Fibroblast of lung (primary cell): ENCODE results near the gene NCAN. TPM values are rescaled to one million over a fixed set of nuclear protein-coding genes. Genes with fewer than 3 reads are reported as not detected.
A peak's percentile ranks its signal among the peaks of the same experiment; 100 is the strongest.

Source experiments
- DNase-seq, 2 donors: peaks; one replicate each; pipeline versions ENCODE4 v3.0.0 to v3.0.0-alpha.2; 2010; ENCODE audit warnings: low read depth in 2 of 2
- H2AFZ ChIP-seq: 2 replicates; pipeline ENCODE4 v1.5.1; 2012; ENCODE audit warnings: low read length, control low read depth, inconsistent platforms
- H3K27ac ChIP-seq: 2 replicates; pipeline ENCODE4 v1.5.1; 2011; ENCODE audit warnings: low read length, control low read depth; ENCODE audit not compliant: insufficient read depth
- H3K27me3 ChIP-seq: 2 replicates; pipeline ENCODE4 v1.5.1; 2011; ENCODE audit warnings: mild to moderate bottlenecking, low read length; ENCODE audit not compliant: control insufficient read depth, insufficient read depth
- H3K36me3 ChIP-seq: 2 replicates; pipeline ENCODE4 v1.5.1; 2011; ENCODE audit warnings: low read length; ENCODE audit not compliant: control insufficient read depth, insufficient read depth
- H3K4me1 ChIP-seq: 2 replicates; pipeline ENCODE4 v1.5.1; 2011; ENCODE audit warnings: low read length; ENCODE audit not compliant: control insufficient read depth, insufficient read depth; ENCODE audit errors: extremely low read depth
- H3K4me2 ChIP-seq: 2 replicates; pipeline ENCODE4 v1.5.1; 2011; ENCODE audit warnings: low read length, control low read depth; ENCODE audit not compliant: insufficient read depth; ENCODE audit errors: extremely low read depth
- H3K4me3 ChIP-seq, 4 experiments: fragments of 200-600 bp in 1 of 4; sonication (generic) in 1 of 4; replicated peaks in 1 of 4; 2 replicates each; pipeline ENCODE4 v1.5.1; 2011 to 2016; ENCODE audit warnings: low read length in 4 of 4, low read depth in 3 of 4, mild to moderate bottlenecking in 3 of 4, control low read depth in 2 of 4, inconsistent platforms in 1 of 4, mixed read lengths in 1 of 4; ENCODE audit not compliant: insufficient read depth in 1 of 4; ENCODE audit errors: control extremely low read depth in 1 of 4
- H3K79me2 ChIP-seq: 2 replicates; pipeline ENCODE4 v1.5.1; 2012; ENCODE audit warnings: mild to moderate bottlenecking, low read length, inconsistent platforms; ENCODE audit not compliant: control insufficient read depth, insufficient read depth
- H3K9ac ChIP-seq: 2 replicates; pipeline ENCODE4 v1.5.1; 2011; ENCODE audit warnings: mild to moderate bottlenecking, low read length, control low read depth; ENCODE audit not compliant: insufficient read depth
- H3K9me3 ChIP-seq: 2 replicates; pipeline ENCODE4 v1.5.1; 2012; ENCODE audit warnings: low read depth, low read length; ENCODE audit not compliant: control insufficient read depth, insufficient read depth
- H4K20me1 ChIP-seq: 2 replicates; pipeline ENCODE4 v1.5.1; 2011; ENCODE audit warnings: low read length; ENCODE audit not compliant: control insufficient read depth, insufficient read depth; ENCODE audit errors: extremely low read depth
- CTCF ChIP-seq, 2 donors: IDR thresholded peaks in 1 of 2; conservative IDR thresholded peaks in 1 of 2; 1 replicate in 1 of 2; 2 replicates in 1 of 2; pipeline ENCODE4 v1.5.1; 2011 to 2012; ENCODE audit warnings: low read length in 2 of 2, control low read depth in 1 of 2, inconsistent platforms in 1 of 2, low read depth in 1 of 2, mild to moderate bottlenecking in 1 of 2
- EZH2 ChIP-seq: IDR thresholded peaks from 2 replicates; pipeline ENCODE4 v1.5.1; 2012; ENCODE audit warnings: low read length, control low read depth, mild to moderate bottlenecking; ENCODE audit errors: missing control alignments
- polyA plus RNA-seq, 2 donors: library from polyadenylated mRNA; depleted of rRNA in 1 of 2; stranded (reverse) in 1 of 2; unstranded in 1 of 2; fragments of >200 nt; gene quantifications; 2 replicates each; pipeline ENCODE4 v1.2.1, GENCODE V29; 2011 to 2012; ENCODE audit warnings: missing spikeins in 1 of 2
- total RNA-seq: library from RNA; depleted of rRNA; stranded (reverse); fragments of >200 nt; gene quantifications from 2 replicates; pipeline ENCODE4 v1.2.1, GENCODE V29; 2014

Gene NCAN
- total and polyA plus RNA-seq, 2 donors (not counting 1 experiment from before 2014, with no cell fraction given), result under 0.01 TPM; not detected in 1

- Histone ChIP-seq H3K27ac (no peak overlapping the region), H3K4me1 (no peaks in the 10 kb centered on the region), H3K36me3 (no peaks in the 10 kb centered on the region), H3K79me2 (no peaks in the 10 kb centered on the region), H3K4me3 (peak overlapping the region in 2 of 4 experiments; percentile 21 to 28), H3K9ac (no peak overlapping the region), H3K9me3 (no peaks in the 10 kb centered on the region), H3K4me2 (peak overlapping the region; percentile 51), H4K20me1 (no peaks in the 10 kb centered on the region), H3K27me3 (peaks cover 11% of the 10 kb centered on the region), H2AFZ (no peak overlapping the region)
- TF ChIP-seq CTCF (conservative IDR thresholded peaks at IDR 0.05 in 1 of 2, IDR thresholded peaks at IDR 0.05 in 1 of 2; ENCODE audit: low read depth in 1 of 2, low read length in 2 of 2) (peak; percentile 45 to 60), EZH2 (no peak)
- DNase-seq, result peak in 1 of 2 donors; percentile 59
These were observed 13.2 kb downstream of the NCAN start for GRCh38 chr19:19224852-19225494.

- H3K79me2 ChIP-seq, result no peaks in the 10 kb centered on the region
- no peaks in the 10 kb centered on the region for H3K36me3 ChIP-seq
- H3K9me3 ChIP-seq, result no peaks in the 10 kb centered on the region
- no peaks in the 10 kb centered on the region for H3K4me1 ChIP-seq
- DNase-seq, result no peak
- H3K4me3 ChIP-seq, result no peak overlapping the region
- H2AFZ ChIP-seq, result no peak overlapping the region
- no peak overlapping the region for H3K27ac ChIP-seq
- no peak overlapping the region for H3K9ac ChIP-seq
- no peak for TF ChIP-seq EZH2
- no peak for TF ChIP-seq CTCF (conservative IDR thresholded peaks at IDR 0.05 in 1 of 2, IDR thresholded peaks at IDR 0.05 in 1 of 2; ENCODE audit: low read depth in 1 of 2, low read length in 2 of 2)
- H3K4me2 ChIP-seq, result no peak overlapping the region
- H3K27me3 ChIP-seq, result peaks cover 11% of the 10 kb centered on the region
- H4K20me1 ChIP-seq, result no peaks in the 10 kb centered on the region
These were observed 14.4 kb downstream of the NCAN start for GRCh38 chr19:19226204-19226603.

DNA sequence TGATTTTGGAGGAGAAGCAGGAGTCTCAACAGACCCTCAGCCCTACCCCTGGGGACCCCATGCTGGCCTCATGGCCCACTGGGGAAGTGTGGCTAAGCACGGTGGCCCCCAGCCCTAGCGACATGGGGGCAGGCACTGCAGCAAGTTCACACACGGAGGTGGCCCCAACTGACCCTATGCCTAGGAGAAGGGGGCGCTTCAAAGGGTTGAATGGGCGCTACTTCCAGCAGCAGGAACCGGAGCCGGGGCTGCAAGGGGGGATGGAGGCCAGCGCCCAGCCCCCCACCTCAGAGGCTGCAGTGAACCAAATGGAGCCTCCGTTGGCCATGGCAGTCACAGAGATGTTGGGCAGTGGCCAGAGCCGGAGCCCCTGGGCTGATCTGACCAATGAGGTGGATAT lies 14.9 kb downstream of the NCAN start:
- Histone ChIP-seq H3K4me2 (no peak overlapping the region), H3K79me2 (no peaks in the 10 kb centered on the region), H2AFZ (no peak overlapping the region), H3K4me1 (no peaks in the 10 kb centered on the region), H3K27me3 (peaks cover 11% of the 10 kb centered on the region), H4K20me1 (no peaks in the 10 kb centered on the region), H3K9me3 (no peaks in the 10 kb centered on the region), H3K9ac (no peak overlapping the region), H3K4me3 (no peak overlapping the region), H3K27ac (no peak overlapping the region), H3K36me3 (no peaks in the 10 kb centered on the region)
- TF ChIP-seq CTCF (conservative IDR thresholded peaks at IDR 0.05 in 1 of 2, IDR thresholded peaks at IDR 0.05 in 1 of 2; ENCODE audit: low read depth in 1 of 2, low read length in 2 of 2) (no peak), EZH2 (no peak)
- no peak for DNase-seq
